ENCODE results near the gene MRPL19. TPM values are rescaled to one million over a fixed set of nuclear protein-coding genes. Genes with fewer than 3 reads are reported as not detected.
A peak's percentile ranks its signal among the peaks of the same experiment; 100 is the strongest.

MRPL19 gene
- total and polyA plus RNA-seq, 2 of the 13 experiments (the other 11 are each of a cell fraction or from before 2014, with no cell fraction given): 43.2 to 163 TPM

GRCh38 chr2:75605770-75606529 is 40.6 kb upstream of the MRPL19 start:
- H3K36me3 ChIP-seq (replicated peaks in 1 of 2; ENCODE audit: control insufficient read depth in 1 of 2, insufficient read depth in 2 of 2, low read length in 2 of 2): no peaks in the 10 kb centered on the region
- intact Hi-C loops (cut with micrococcal nuclease; ENCODE audit: unreplicated experiment): no loop called here
- FAIRE-seq (no peak), DNase-seq (ENCODE audit: low spot score) (peak; percentile 69), ATAC-seq (peak; percentile 21; the same call in 1 of the 3 replicates)
- H3K27me3 ChIP-seq (ENCODE audit: control insufficient read depth in 1 of 2, insufficient read depth in 2 of 2, low read length in 2 of 2): no peaks in the 10 kb centered on the region; a peak in 1 of 5 replicates
- no peak overlapping the region for H3K9ac ChIP-seq (ENCODE audit: insufficient read depth, low read depth, low read length)
- H4K20me1 ChIP-seq (ENCODE audit: insufficient read depth, low read length): no peaks in the 10 kb centered on the region
- ChIA-PET CTCF (ENCODE audit: low intra/inter-chr PET ratio, low total read pairs) (interaction anchor here (6.4 kb wide), 1 partner anchor 140 kb away, joined by 144 read pairs; no protein-coding TSS in a partner anchor), POLR2A (interaction anchor here (0.8 to 2.5 kb wide), 6 partner anchors 35 to 125 kb away, joined by 3 to 11 read pairs (median 4); partner anchors contain the start of gene EVA1A)
- no TSS peak for BruUV-seq (replicated peaks)
- H3K27ac ChIP-seq (ENCODE audit: extremely low read length, insufficient read depth, low read length): no peak overlapping the region
- H2AFZ ChIP-seq (ENCODE audit: low read length): no peak overlapping the region
- H3K4me2 ChIP-seq (ENCODE audit: low read depth, low read length): no peak overlapping the region
- no peaks in the 10 kb centered on the region for H3K9me3 ChIP-seq (ENCODE audit: low read length)
- H3K4me1 ChIP-seq (ENCODE audit: insufficient read depth, low read length): peaks cover 54% of the 10 kb centered on the region
- 73% methylated on average over 4 of the region's 6 CpGs for WGBS (ENCODE audit: low lambda C conversion rate)
- H3K4me3 ChIP-seq (replicated peaks in 1 of 3; ENCODE audit: insufficient read depth in 1 of 3, low read depth in 2 of 3, low read length in 3 of 3): no peak overlapping the region
- in situ Hi-C loops (cut with HindIII; ENCODE audit: extremely low pct_ligation_motif_present, low pct_unique_long_range_greater_than_20kb): loop anchor here (5.0 to 25.0 kb wide), 4 partner anchors 34 to 544 kb away; no protein-coding TSS in a partner anchor
- no peaks in the 10 kb centered on the region for H3K79me2 ChIP-seq (ENCODE audit: insufficient read depth, low read length)
- TF ChIP-seq MAX (IDR thresholded peaks at IDR 0.05): peak; percentile 51; the same call in 1 of the 2 replicates
- peak; percentile 83 for TF ChIP-seq BCL6 (CRISPR knock-in tag; IDR thresholded peaks at IDR 0.05)
- no peak for TF ChIP-seq ZNF3 (CRISPR knock-in tag; IDR thresholded peaks at IDR 0.05)
- 0 out of 2 replicates have a peak, but pooled peaks have one; percentile 12 for TF ChIP-seq ZBTB38 (CRISPR knock-in tag; IDR thresholded peaks at IDR 0.05)
- TF ChIP-seq, protein P1, sequence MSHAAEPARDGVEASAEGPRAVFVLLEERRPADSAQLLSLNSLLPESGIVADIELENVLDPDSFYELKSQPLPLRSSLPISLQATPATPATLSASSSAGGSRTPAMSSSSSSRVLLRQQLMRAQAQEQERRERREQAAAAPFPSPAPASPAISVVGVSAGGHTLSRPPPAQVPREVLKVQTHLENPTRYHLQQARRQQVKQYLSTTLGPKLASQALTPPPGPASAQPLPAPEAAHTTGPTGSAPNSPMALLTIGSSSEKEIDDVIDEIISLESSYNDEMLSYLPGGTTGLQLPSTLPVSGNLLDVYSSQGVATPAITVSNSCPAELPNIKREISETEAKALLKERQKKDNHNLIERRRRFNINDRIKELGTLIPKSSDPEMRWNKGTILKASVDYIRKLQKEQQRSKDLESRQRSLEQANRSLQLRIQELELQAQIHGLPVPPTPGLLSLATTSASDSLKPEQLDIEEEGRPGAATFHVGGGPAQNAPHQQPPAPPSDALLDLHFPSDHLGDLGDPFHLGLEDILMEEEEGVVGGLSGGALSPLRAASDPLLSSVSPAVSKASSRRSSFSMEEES (CRISPR knock-in tag; IDR thresholded peaks at IDR 0.05): no peak
- peak; percentile 98 for TF ChIP-seq PPARG (CRISPR knock-in tag; conservative IDR thresholded peaks at IDR 0.05)
- TF ChIP-seq NFE2 (CRISPR knock-in tag; IDR thresholded peaks at IDR 0.05): no peak
- peak; percentile 57 for TF ChIP-seq HNF4A (CRISPR knock-in tag; IDR thresholded peaks at IDR 0.05)
- TF ChIP-seq, protein P2, sequence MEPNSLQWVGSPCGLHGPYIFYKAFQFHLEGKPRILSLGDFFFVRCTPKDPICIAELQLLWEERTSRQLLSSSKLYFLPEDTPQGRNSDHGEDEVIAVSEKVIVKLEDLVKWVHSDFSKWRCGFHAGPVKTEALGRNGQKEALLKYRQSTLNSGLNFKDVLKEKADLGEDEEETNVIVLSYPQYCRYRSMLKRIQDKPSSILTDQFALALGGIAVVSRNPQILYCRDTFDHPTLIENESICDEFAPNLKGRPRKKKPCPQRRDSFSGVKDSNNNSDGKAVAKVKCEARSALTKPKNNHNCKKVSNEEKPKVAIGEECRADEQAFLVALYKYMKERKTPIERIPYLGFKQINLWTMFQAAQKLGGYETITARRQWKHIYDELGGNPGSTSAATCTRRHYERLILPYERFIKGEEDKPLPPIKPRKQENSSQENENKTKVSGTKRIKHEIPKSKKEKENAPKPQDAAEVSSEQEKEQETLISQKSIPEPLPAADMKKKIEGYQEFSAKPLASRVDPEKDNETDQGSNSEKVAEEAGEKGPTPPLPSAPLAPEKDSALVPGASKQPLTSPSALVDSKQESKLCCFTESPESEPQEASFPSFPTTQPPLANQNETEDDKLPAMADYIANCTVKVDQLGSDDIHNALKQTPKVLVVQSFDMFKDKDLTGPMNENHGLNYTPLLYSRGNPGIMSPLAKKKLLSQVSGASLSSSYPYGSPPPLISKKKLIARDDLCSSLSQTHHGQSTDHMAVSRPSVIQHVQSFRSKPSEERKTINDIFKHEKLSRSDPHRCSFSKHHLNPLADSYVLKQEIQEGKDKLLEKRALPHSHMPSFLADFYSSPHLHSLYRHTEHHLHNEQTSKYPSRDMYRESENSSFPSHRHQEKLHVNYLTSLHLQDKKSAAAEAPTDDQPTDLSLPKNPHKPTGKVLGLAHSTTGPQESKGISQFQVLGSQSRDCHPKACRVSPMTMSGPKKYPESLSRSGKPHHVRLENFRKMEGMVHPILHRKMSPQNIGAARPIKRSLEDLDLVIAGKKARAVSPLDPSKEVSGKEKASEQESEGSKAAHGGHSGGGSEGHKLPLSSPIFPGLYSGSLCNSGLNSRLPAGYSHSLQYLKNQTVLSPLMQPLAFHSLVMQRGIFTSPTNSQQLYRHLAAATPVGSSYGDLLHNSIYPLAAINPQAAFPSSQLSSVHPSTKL (CRISPR knock-in tag; IDR thresholded peaks at IDR 0.05): peak; percentile 51; the same call in 1 of the 2 replicates
- TF ChIP-seq, protein P3, sequence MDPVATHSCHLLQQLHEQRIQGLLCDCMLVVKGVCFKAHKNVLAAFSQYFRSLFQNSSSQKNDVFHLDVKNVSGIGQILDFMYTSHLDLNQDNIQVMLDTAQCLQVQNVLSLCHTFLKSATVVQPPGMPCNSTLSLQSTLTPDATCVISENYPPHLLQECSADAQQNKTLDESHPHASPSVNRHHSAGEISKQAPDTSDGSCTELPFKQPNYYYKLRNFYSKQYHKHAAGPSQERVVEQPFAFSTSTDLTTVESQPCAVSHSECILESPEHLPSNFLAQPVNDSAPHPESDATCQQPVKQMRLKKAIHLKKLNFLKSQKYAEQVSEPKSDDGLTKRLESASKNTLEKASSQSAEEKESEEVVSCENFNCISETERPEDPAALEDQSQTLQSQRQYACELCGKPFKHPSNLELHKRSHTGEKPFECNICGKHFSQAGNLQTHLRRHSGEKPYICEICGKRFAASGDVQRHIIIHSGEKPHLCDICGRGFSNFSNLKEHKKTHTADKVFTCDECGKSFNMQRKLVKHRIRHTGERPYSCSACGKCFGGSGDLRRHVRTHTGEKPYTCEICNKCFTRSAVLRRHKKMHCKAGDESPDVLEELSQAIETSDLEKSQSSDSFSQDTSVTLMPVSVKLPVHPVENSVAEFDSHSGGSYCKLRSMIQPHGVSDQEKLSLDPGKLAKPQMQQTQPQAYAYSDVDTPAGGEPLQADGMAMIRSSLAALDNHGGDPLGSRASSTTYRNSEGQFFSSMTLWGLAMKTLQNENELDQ (CRISPR knock-in tag; IDR thresholded peaks at IDR 0.05; ENCODE audit: borderline replicate concordance): no peak
- no peak for TF ChIP-seq SNAPC2 (CRISPR knock-in tag; IDR thresholded peaks at IDR 0.05)
- TF ChIP-seq HDAC6 (IDR thresholded peaks at IDR 0.05; ENCODE audit: low read depth, low read length): no peak
- TF ChIP-seq ZNF7 (CRISPR knock-in tag; IDR thresholded peaks at IDR 0.05): no peak
- no peak for TF ChIP-seq TOE1 (CRISPR knock-in tag; IDR thresholded peaks at IDR 0.05)

All from HepG2 (cell line).